Adrenal gland (tissue), 5 donors: ENCODE measurements around the gene OR51T1.

Source experiments
- POLR2A ChIP-seq, 2 donors: fragments of 450-650 bp; IDR thresholded peaks; one replicate each; pipeline ENCODE4 v1.6.1; 2017; ENCODE audit warnings: antibody characterized with exemption in 2 of 2, mild to moderate bottlenecking in 2 of 2, moderate library complexity in 1 of 2
- TF ChIP-seq, protein P1 (sequence below), 6 experiments: fragments of 450-650 bp in 4 of 6; fragments of 200-600 bp in 2 of 6; sonication (generic) in 1 of 6; IDR thresholded peaks; 1 replicate in 5 of 6; 2 replicates in 1 of 6; pipeline versions ENCODE4 v1.5.1 to v1.8.0; 2016 to 2021; ENCODE audit warnings: antibody characterized with exemption in 6 of 6, mild to moderate bottlenecking in 2 of 6, moderate library complexity in 1 of 6
- donor health status: DM: no; HTN: no; CAD: no.

DNA sequence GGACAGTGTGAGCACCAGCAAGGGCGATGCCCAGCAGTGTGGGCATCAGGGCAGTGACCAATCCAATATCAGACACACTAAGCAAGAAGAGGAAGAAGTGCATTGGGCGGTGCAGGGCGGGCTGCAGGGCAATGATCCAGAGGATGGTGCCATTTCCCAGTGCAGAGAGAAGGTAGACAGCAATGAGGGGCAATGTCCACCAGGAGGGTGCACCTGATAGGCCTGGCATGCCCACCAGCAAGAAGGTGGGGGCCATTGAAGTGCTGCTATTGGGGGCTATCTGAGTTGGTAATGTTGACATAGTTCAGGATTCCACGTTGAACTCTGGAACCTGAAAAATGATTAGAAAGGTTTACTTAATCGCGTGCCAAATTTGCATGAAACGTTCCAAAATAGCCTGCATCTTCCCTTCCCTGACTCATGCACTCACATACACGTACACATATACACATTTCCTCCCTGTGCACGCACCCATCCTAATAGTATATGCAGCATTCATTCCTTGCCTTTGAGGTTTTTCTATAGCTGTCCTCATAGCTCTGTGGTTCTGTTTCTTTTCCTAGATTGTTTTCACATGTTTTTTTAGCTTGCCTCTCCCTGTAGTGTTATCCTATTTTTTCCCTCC, 32.7 kb upstream of the OR51T1 start, which contains the start of gene OR51S1:
- no peak for TF ChIP-seq POLR2A (IDR thresholded peaks at IDR 0.05)
- TF ChIP-seq, protein P1, sequence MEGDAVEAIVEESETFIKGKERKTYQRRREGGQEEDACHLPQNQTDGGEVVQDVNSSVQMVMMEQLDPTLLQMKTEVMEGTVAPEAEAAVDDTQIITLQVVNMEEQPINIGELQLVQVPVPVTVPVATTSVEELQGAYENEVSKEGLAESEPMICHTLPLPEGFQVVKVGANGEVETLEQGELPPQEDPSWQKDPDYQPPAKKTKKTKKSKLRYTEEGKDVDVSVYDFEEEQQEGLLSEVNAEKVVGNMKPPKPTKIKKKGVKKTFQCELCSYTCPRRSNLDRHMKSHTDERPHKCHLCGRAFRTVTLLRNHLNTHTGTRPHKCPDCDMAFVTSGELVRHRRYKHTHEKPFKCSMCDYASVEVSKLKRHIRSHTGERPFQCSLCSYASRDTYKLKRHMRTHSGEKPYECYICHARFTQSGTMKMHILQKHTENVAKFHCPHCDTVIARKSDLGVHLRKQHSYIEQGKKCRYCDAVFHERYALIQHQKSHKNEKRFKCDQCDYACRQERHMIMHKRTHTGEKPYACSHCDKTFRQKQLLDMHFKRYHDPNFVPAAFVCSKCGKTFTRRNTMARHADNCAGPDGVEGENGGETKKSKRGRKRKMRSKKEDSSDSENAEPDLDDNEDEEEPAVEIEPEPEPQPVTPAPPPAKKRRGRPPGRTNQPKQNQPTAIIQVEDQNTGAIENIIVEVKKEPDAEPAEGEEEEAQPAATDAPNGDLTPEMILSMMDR (IDR thresholded peaks at IDR 0.05) = no peak
